ENCODE measurements around the gene PCED1A.

The PCED1A gene

DNA sequence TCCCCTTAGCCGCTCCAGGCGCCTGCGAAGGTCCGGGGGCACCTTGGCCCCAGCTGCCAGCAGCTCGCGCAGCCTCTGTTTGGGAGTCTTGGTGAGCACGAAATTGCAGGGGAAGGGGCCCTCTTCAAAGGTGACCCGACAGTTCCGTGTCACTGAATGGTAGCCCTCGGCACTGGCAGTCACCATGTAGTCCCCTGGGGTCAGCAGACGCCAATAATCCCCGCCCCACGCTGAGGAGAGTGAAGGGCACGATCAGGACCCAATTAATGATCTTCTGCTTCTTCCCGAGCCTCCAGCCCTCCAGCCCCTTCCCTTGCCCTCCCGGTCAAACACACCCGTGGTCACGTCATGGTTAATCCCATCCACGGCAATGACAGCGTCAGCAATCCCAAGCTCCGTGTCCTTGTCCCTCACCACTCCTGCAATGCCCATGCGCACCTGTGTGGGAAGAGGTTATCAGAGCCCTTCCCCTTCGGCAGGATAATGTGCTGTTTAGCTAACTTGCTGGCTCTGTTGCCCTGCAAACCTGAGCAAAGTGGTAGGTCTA is 46.2 kb downstream of the PCED1A start:
- H3K4me3 ChIP-seq (ENCODE audit: low read length), result no peak overlapping the region
- no peak for DNase-seq (ENCODE audit: low read depth)
- TF ChIP-seq, protein P1, sequence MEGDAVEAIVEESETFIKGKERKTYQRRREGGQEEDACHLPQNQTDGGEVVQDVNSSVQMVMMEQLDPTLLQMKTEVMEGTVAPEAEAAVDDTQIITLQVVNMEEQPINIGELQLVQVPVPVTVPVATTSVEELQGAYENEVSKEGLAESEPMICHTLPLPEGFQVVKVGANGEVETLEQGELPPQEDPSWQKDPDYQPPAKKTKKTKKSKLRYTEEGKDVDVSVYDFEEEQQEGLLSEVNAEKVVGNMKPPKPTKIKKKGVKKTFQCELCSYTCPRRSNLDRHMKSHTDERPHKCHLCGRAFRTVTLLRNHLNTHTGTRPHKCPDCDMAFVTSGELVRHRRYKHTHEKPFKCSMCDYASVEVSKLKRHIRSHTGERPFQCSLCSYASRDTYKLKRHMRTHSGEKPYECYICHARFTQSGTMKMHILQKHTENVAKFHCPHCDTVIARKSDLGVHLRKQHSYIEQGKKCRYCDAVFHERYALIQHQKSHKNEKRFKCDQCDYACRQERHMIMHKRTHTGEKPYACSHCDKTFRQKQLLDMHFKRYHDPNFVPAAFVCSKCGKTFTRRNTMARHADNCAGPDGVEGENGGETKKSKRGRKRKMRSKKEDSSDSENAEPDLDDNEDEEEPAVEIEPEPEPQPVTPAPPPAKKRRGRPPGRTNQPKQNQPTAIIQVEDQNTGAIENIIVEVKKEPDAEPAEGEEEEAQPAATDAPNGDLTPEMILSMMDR (conservative IDR thresholded peaks at IDR 0.05; ENCODE audit: low read length), result no peak

DNA sequence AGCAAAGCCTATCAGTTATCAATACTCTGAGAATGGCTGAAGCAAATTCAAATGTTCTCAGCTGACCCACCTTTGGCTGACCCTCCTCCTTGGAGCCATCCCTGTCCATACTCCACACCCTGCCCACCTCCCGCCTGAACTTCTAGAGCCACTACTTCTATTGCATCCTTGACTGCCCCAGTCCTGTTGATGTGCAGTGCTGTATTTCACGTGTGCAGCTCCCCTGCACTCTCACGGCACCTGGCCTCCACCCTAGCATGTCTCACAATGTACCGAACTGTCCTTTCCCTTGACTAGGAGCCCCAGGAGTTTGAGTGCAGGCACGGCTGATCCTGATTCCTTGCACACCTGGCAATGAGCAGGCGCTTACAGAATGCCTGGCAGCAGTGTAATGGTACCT is 47.0 kb downstream of the PCED1A start:
- no peak overlapping the region for H3K4me3 ChIP-seq (ENCODE audit: low read length)

More for the DNA sequence above, 47.0 kb downstream of the PCED1A start:
- no peak for DNase-seq (ENCODE audit: low read depth)
- TF ChIP-seq, protein P1 (conservative IDR thresholded peaks at IDR 0.05; ENCODE audit: low read length), result no peak

Measured in AG10803 (cell line).